Suprapubic skin (tissue), 4 donors: ENCODE results near the gene ZFYVE28. TPM values are rescaled to one million over a fixed set of nuclear protein-coding genes. Genes with fewer than 3 reads are reported as not detected.

Experiments used
- DNase-seq, 2 donors: peaks; one replicate each; pipeline ENCODE4 v3.0.0-alpha.2; 2019; ENCODE audit warnings: low spot score in 2 of 2
- H3K27ac ChIP-seq: fragments of 200-600 bp; sonication (generic); one replicate; pipeline ENCODE4 v1.5.1; 2019
- H3K27me3 ChIP-seq: fragments of 200-600 bp; sonication (generic); one replicate; pipeline ENCODE4 v1.5.1; 2019
- H3K36me3 ChIP-seq: fragments of 200-600 bp; sonication (generic); one replicate; pipeline ENCODE4 v1.5.1; 2019
- H3K4me1 ChIP-seq: fragments of 200-600 bp; sonication (generic); one replicate; pipeline ENCODE4 v1.5.1; 2019
- H3K4me3 ChIP-seq: fragments of 200-600 bp; sonication (generic); one replicate; pipeline ENCODE4 v1.5.1; 2019; ENCODE audit warnings: mild to moderate bottlenecking
- H3K9me3 ChIP-seq: fragments of 200-600 bp; sonication (generic); one replicate; pipeline ENCODE4 v1.5.1; 2019
- CTCF ChIP-seq, 2 donors: fragments of 200-600 bp in 1 of 2; fragments of 450-650 bp in 1 of 2; sonication (generic) in 1 of 2; IDR thresholded peaks; one replicate each; pipeline ENCODE4 v1.5.1; 2016 to 2019; ENCODE audit warnings: antibody characterized with exemption in 2 of 2, mild to moderate bottlenecking in 1 of 2, moderate library complexity in 1 of 2
- EP300 ChIP-seq: sonication (generic); formaldehyde crosslinking; IDR thresholded peaks from one replicate; pipeline ENCODE4 v1.6.1; 2017; ENCODE audit warnings: antibody characterized with exemption
- POLR2A ChIP-seq, 2 donors: fragments of 450-650 bp; IDR thresholded peaks; one replicate each; pipeline ENCODE4 v1.6.1; 2017; ENCODE audit warnings: antibody characterized with exemption in 2 of 2, mild to moderate bottlenecking in 2 of 2, moderate library complexity in 2 of 2
- POLR2AphosphoS5 ChIP-seq, 3 donors: sonication (generic); formaldehyde crosslinking; IDR thresholded peaks; one replicate each; pipeline ENCODE4 v1.6.1; 2017; ENCODE audit warnings: antibody characterized with exemption in 3 of 3
- WGBS: methylation state at CpG from one replicate; pipeline ENCODE4 v1.1.5; 2018; 5-methylcytosine and 5-hydroxymethylcytosine counted together
- total RNA-seq, 4 donors: library from RNA; depleted of rRNA; stranded (reverse); fragments of >200 nt; gene quantifications; one replicate each; pipeline ENCODE4 v1.1.0, GENCODE V29; 2016

ZFYVE28 gene
- total RNA-seq, 4 donors from 2014 or later, result 7.6 to 21.3 (median 9.9) TPM

DNA sequence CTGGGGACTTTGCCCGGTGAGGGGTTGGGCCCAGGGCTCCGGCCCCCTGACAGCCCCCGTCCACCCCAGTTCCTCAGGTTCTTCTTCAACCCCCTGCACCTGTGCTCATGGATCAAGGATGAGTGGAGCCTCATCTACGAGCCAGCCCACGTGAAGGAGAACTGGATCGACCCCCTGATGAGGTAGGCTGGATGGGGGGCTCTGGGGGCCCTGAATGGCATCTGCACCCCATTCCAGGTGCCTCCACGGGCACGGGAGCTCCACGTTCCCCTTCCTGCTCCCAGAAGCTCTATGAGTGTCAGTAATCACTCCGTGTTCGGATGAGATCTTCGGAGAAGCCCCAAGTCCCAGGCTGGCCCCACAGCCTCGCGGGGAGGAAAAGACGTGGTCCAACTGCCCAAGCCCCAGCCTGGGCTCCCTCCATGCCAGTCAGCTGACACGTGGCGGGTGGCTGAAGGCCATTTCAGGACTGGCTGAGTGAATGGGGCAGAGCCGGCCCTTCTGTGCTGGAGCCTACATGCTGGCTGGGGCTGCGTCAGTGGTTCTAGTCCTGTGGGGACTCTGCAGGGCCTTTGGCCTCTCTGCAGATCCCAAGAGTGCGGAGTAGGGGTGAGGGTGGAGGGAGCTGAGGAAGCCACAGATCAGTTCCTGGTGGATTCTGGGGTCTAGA is 24.8 kb upstream of the ZFYVE28 start:
- 71% methylated on average over 6 of the region's 20 CpGs for WGBS
- no peaks in the 10 kb centered on the region for H3K36me3 ChIP-seq
- no peaks in the 10 kb centered on the region for H3K27me3 ChIP-seq
- no peaks in the 10 kb centered on the region for H3K4me1 ChIP-seq
- no peak for DNase-seq
- H3K9me3 ChIP-seq, result no peaks in the 10 kb centered on the region
- H3K4me3 ChIP-seq, result no peak overlapping the region
- TF ChIP-seq EP300 (no peak), POLR2A (IDR thresholded peaks at IDR 0.05) (no peak)
- H3K27ac ChIP-seq, result no peak overlapping the region

DNA sequence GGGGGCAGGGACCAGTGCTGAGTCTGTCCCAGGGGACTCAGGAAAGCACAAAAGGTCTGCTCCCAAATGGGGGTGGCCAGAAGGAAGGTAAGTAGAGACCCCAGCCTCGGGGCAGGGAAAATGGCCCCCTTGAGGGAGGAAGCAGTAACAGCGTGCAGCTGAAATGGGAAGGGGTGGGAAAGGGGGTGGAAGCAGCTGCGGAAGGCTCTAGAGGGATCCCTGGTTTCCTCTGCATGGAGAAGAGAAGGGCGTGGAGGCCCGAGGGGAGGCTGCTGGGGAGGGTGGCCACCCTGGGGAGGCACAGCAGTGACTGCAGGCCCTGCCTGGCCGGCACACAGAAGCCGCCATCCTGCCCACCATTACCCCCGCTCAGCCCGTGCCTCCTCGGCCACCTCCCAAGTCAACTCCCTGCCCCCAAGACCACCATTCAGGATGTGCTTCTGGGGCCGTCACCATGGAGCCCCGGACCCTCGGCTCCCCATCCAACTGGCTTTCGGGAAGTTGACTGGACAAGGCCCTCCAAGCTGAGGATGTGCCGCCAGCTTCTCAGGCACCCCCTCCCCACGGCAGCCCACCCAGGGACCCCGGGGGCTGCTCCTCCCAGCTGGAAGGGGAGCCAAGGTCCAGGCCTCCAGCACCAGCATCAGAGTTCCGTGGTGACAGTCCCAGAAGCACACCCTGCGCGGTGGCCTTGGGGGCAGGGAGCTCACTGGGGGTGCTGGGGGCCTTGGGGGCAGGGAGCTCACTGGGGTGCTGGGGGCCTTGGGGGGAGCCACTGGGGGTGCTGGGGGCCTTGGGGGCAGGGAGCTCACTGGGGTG is 23.9 kb upstream of the ZFYVE28 start:
- H3K4me3 ChIP-seq, result no peak overlapping the region
- DNase-seq, result no peak
- H3K27me3 ChIP-seq, result no peaks in the 10 kb centered on the region
- no peaks in the 10 kb centered on the region for H3K4me1 ChIP-seq
- TF ChIP-seq POLR2A (IDR thresholded peaks at IDR 0.05) (no peak), EP300 (no peak), CTCF (IDR thresholded peaks at IDR 0.05) (no peak), POLR2AphosphoS5 (IDR thresholded peaks at IDR 0.05) (no peak)
- no peaks in the 10 kb centered on the region for H3K9me3 ChIP-seq
- no peak overlapping the region for H3K27ac ChIP-seq
- 64% methylated on average over 10 of the region's 20 CpGs for WGBS
- no peaks in the 10 kb centered on the region for H3K36me3 ChIP-seq

GRCh38 chr4:2441393-2442174 is 23.1 kb upstream of the ZFYVE28 start:
- no peaks in the 10 kb centered on the region for H3K4me1 ChIP-seq
- no peaks in the 10 kb centered on the region for H3K27me3 ChIP-seq
- no peaks in the 10 kb centered on the region for H3K36me3 ChIP-seq
- no peak overlapping the region for H3K4me3 ChIP-seq
- TF ChIP-seq POLR2AphosphoS5 (IDR thresholded peaks at IDR 0.05), result no peak
- TF ChIP-seq CTCF (IDR thresholded peaks at IDR 0.05), result peak; percentile 8 to 64
- WGBS, result 55% methylated on average over 8 of the region's 14 CpGs
- H3K9me3 ChIP-seq, result no peaks in the 10 kb centered on the region
- DNase-seq, result no peak
- no peak overlapping the region for H3K27ac ChIP-seq

DNA sequence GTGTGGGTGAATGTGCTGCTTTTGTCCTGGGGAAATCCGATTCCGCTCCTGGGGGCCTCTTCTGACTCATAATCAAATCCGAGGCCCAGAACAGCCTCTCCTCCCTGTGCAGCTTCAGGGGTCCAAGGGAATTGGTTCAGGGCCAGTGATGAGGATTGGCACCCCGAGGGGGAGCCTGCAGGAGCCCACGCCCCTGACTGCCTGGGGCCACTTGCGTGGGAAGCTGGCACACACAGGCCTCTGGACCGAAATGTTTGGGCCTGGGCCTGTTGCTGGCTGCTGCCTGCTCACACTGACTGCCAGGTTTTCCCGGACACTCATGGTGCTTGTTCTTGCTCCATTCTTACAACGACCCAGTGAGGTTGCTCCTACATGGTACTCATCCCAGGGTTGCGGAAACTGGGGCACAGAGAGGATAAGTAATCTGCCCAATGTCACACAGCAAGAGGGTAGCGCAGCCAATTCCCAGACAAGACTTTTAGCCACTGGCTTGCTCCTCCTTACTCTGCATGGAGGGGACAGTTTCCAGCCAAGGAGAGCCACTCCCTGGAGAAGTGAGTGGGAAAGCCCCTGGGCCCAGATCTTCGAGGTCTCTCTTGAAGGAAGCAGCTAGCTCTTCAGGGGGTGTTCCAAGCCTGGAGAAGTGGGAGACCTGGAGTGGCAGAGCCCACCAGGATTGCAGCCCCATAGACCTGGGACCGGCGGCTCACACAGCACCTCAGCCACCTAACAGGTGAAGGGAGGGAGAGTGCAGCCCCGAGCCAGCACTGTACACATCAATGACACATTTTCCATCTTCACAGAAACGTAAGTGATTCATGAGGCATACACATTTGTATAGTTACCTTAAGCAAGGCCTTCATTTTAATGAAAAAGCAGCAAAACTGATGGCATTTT is 20.6 kb upstream of the ZFYVE28 start:
- no peak overlapping the region for H3K4me3 ChIP-seq
- no peaks in the 10 kb centered on the region for H3K4me1 ChIP-seq
- no peak for DNase-seq
- 81% methylated on average over 8 of the region's 16 CpGs for WGBS
- TF ChIP-seq EP300 (no peak), CTCF (IDR thresholded peaks at IDR 0.05) (no peak), POLR2A (IDR thresholded peaks at IDR 0.05) (no peak), POLR2AphosphoS5 (IDR thresholded peaks at IDR 0.05) (no peak)
- no peak overlapping the region for H3K27ac ChIP-seq
- H3K27me3 ChIP-seq, result no peaks in the 10 kb centered on the region
- H3K36me3 ChIP-seq, result no peaks in the 10 kb centered on the region
- no peaks in the 10 kb centered on the region for H3K9me3 ChIP-seq

GRCh38 chr4:2437475-2438215 is 19.2 kb upstream of the ZFYVE28 start:
- TF ChIP-seq EP300 (no peak), POLR2A (IDR thresholded peaks at IDR 0.05) (no peak), POLR2AphosphoS5 (IDR thresholded peaks at IDR 0.05) (no peak), CTCF (IDR thresholded peaks at IDR 0.05) (no peak)

More at GRCh38 chr4:2437475-2438215, 19.2 kb upstream of the ZFYVE28 start:
- H3K36me3 ChIP-seq, result no peaks in the 10 kb centered on the region
- H3K27ac ChIP-seq, result no peak overlapping the region
- WGBS, result 81% methylated on average over 19 of the region's 25 CpGs
- H3K4me1 ChIP-seq, result no peaks in the 10 kb centered on the region
- no peak for DNase-seq
- no peaks in the 10 kb centered on the region for H3K9me3 ChIP-seq
- no peak overlapping the region for H3K4me3 ChIP-seq
- H3K27me3 ChIP-seq, result no peaks in the 10 kb centered on the region
